ENCODE results near the gene TRIAP1.
"Not testable (repeated sequence)": the region's sequence is repeated elsewhere in the genome, so short reads cannot be mapped to it uniquely, and the experiment has no call there.

Gene TRIAP1

GRCh38 chr12:120460157-120460556, 14.0 kb upstream of the TRIAP1 start:
- TF ChIP-seq LEF1 (IDR thresholded peaks at IDR 0.05; ENCODE audit: borderline replicate concordance): no peak
- no peak for TF ChIP-seq ARNT (IDR thresholded peaks at IDR 0.05)
- TF ChIP-seq FOXM1 (IDR thresholded peaks at IDR 0.05; ENCODE audit: borderline replicate concordance): no peak
- no peak for TF ChIP-seq TARDBP (IDR thresholded peaks at IDR 0.05)
- TF ChIP-seq BHLHE40 (IDR thresholded peaks at IDR 0.05; ENCODE audit: borderline replicate concordance): no peak
- DNase-seq (ENCODE audit: extremely low spot score): no peak
- CTCF ChIA-PET: interaction anchor here (0.7 to 2.4 kb wide), 2 partner anchors 9 to 191 kb away, joined by 3 to 7 read pairs; no protein-coding TSS in a partner anchor
- POLR2A ChIA-PET: no interaction called here

GRCh38 chr12:120457133-120457532, 10.9 kb upstream of the TRIAP1 start:
- ChIA-PET POLR2A (interaction anchor here (1.3 to 2.2 kb wide), 2 partner anchors 11 to 34 kb away, joined by 3 to 6 read pairs; no protein-coding TSS in a partner anchor), CTCF (interaction anchor here (0.6 to 2.1 kb wide), 7 partner anchors 9 to 39 kb away, joined by 3 to 7 read pairs (median 4); partner anchors contain the start of gene SRSF9)
- DNase-seq (ENCODE audit: extremely low spot score): peak; percentile 27
- TF ChIP-seq ELF4 (IDR thresholded peaks at IDR 0.05) (no peak), CTBP1 (IDR thresholded peaks at IDR 0.05; ENCODE audit: borderline replicate concordance) (no peak), LEF1 (IDR thresholded peaks at IDR 0.05; ENCODE audit: borderline replicate concordance) (no peak), FOXA1 (IDR thresholded peaks at IDR 0.05) (no peak)

DNA sequence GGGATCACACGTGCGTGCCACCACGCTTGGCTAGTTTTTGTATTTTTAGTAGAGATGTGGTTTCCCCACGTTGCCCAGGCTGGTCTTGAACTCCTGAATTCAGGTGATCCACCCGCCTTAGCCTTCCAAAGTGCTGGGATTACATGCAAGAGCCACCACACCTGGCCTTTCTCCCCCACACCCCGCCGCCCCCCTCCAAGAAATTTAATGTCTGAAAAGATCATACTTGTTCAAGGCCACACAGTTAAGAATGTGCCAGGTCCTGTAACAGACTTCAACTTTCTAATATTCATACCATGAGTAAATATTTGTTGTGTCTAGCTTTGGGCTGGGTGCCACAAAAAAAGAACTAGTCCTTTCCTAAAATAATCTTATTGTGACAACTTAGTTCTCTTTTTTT, 9.1 kb upstream of the TRIAP1 start:
- no peak for DNase-seq (ENCODE audit: extremely low spot score)
- POLR2A ChIA-PET: no interaction called here
- CTCF ChIA-PET: no interaction called here
- TF ChIP-seq FOXK2 (IDR thresholded peaks at IDR 0.05) (no peak), CTBP1 (IDR thresholded peaks at IDR 0.05; ENCODE audit: borderline replicate concordance) (no peak), LEF1 (IDR thresholded peaks at IDR 0.05; ENCODE audit: borderline replicate concordance) (no peak), SUZ12 (IDR thresholded peaks at IDR 0.05) (no peak), SP1 (IDR thresholded peaks at IDR 0.05) (no peak), HDGF (IDR thresholded peaks at IDR 0.05; ENCODE audit: borderline replicate concordance) (no peak), FOXM1 (IDR thresholded peaks at IDR 0.05; ENCODE audit: borderline replicate concordance) (no peak), ZNF384 (IDR thresholded peaks at IDR 0.05) (no peak), NFRKB (IDR thresholded peaks at IDR 0.05) (no peak), FOXA1 (IDR thresholded peaks at IDR 0.05) (no peak), ARNT (IDR thresholded peaks at IDR 0.05) (no peak), L3MBTL2 (conservative IDR thresholded peaks at IDR 0.05) (no peak), PKNOX1 (IDR thresholded peaks at IDR 0.05) (no peak), ELF4 (IDR thresholded peaks at IDR 0.05) (no peak), TARDBP (IDR thresholded peaks at IDR 0.05) (no peak), BHLHE40 (IDR thresholded peaks at IDR 0.05; ENCODE audit: borderline replicate concordance) (no peak)

GRCh38 chr12:120453977-120454376, 7.8 kb upstream of the TRIAP1 start:
- CTCF ChIA-PET: interaction anchor here (1.4 kb wide), 1 partner anchor 12 kb away, joined by 5 read pairs; no protein-coding TSS in a partner anchor

DNA sequence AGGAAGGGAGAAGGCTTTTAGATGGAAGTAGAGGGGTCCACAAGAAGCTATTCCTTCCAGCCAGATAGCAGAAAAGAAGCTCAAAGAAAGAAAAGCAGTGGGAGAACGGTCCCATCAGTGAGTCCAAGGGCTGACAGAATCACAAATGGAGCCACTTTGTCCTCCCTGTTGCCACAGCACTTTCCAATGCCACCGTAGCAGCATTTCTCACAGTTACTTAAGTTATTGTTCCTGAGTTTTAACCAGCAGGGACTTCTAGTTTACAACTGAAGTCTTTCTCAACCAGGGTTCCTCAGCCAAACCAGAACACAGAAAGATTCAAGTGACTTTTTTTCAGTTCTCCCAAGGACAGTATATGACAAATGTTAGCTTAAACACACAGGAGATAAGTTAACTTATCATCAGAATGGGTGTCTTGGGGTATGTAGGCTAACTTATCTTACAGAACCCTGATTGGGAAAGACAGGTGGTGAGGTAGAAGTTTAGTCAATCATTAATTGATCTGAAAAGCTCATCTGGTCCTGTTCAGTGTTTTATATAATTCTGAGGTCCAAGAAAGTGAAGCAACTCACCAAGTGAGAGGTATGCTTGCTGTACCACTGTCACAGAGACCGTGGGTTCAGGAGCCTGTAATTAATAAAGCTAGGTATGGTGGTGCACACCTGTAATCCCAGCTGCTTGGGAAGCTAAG, 7.0 kb upstream of the TRIAP1 start:
- POLR2A ChIA-PET: no interaction called here
- CTCF ChIA-PET: interaction anchor here (0.7 to 1.4 kb wide), 2 partner anchors 13 to 180 kb away, joined by 4 to 5 read pairs; no protein-coding TSS in a partner anchor
- TF ChIP-seq ELF4 (IDR thresholded peaks at IDR 0.05) (no peak), PKNOX1 (IDR thresholded peaks at IDR 0.05) (no peak), SP1 (IDR thresholded peaks at IDR 0.05) (no peak), CTBP1 (IDR thresholded peaks at IDR 0.05; ENCODE audit: borderline replicate concordance) (no peak), TARDBP (IDR thresholded peaks at IDR 0.05) (no peak), ARNT (IDR thresholded peaks at IDR 0.05) (no peak), FOXM1 (IDR thresholded peaks at IDR 0.05; ENCODE audit: borderline replicate concordance) (no peak), LEF1 (IDR thresholded peaks at IDR 0.05; ENCODE audit: borderline replicate concordance) (no peak), SUZ12 (IDR thresholded peaks at IDR 0.05) (no peak), HDGF (IDR thresholded peaks at IDR 0.05; ENCODE audit: borderline replicate concordance) (no peak), ZNF384 (IDR thresholded peaks at IDR 0.05) (no peak), BHLHE40 (IDR thresholded peaks at IDR 0.05; ENCODE audit: borderline replicate concordance) (no peak), L3MBTL2 (conservative IDR thresholded peaks at IDR 0.05) (no peak), FOXA1 (IDR thresholded peaks at IDR 0.05) (no peak), FOXK2 (IDR thresholded peaks at IDR 0.05) (no peak), NFRKB (IDR thresholded peaks at IDR 0.05) (no peak)
- DNase-seq (ENCODE audit: extremely low spot score): no peak

More at GRCh38 chr12:120453977-120454376, 7.8 kb upstream of the TRIAP1 start:
- no peak for TF ChIP-seq FOXK2 (IDR thresholded peaks at IDR 0.05)
- TF ChIP-seq ARNT (IDR thresholded peaks at IDR 0.05): no peak
- TF ChIP-seq TARDBP (IDR thresholded peaks at IDR 0.05): no peak
- TF ChIP-seq BHLHE40 (IDR thresholded peaks at IDR 0.05; ENCODE audit: borderline replicate concordance): no peak
- no peak for TF ChIP-seq L3MBTL2 (conservative IDR thresholded peaks at IDR 0.05)
- TF ChIP-seq NFRKB (IDR thresholded peaks at IDR 0.05): no peak
- TF ChIP-seq SP1 (IDR thresholded peaks at IDR 0.05): no peak
- peak; percentile 53 for DNase-seq (ENCODE audit: extremely low spot score)
- POLR2A ChIA-PET: no interaction called here

DNA sequence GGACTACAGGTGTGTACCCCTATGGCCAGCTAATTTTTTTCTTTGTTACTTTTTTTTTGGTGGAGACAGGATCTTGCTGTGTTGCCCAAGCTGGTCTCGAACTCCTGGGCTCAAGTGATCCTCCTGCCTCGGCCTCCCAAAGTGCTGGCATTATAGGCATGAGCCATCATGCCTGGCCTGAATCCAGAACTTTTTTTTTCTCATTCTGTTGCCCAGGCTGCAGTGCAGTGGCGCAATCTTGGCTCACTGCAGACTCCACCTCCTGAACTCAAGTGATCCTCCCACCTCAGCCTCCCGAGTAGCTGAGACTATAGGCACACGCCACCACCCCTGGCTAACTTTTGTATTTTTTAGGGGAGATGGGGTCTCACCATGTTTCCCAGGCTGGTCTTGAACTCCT, 6.3 kb upstream of the TRIAP1 start:
- not testable (repeated sequence) for DNase-seq (ENCODE audit: extremely low spot score)
- POLR2A ChIA-PET: interaction anchor here (0.6 kb wide), 1 partner anchor 14 kb away, joined by 3 read pairs; no protein-coding TSS in a partner anchor
- CTCF ChIA-PET: interaction anchor here (0.7 kb wide), 1 partner anchor 181 kb away, joined by 4 read pairs; no protein-coding TSS in a partner anchor

DNA sequence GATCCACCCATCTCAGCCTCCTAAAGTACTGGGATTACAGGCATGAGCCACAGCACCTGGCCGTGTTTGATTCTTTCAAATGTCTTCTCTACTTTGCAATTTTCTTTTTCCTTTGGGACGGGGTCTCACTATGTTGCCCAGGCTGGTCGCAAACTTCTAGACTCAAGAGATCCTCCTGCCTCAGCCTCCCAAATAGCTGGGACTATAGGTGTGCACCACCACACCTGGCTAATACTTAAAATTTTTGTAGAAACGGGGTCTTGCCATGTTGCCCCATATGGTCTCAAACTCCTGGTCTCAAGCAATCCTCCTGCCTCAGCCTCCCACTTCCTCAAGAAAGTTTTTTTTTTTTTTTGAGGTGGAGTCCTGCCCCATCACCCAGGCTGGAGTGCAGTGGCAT, 1.8 kb upstream of the TRIAP1 start:
- DNase-seq (ENCODE audit: extremely low spot score): no peak
- TF ChIP-seq ARNT (IDR thresholded peaks at IDR 0.05) (no peak), ZNF384 (IDR thresholded peaks at IDR 0.05) (no peak), FOXM1 (IDR thresholded peaks at IDR 0.05; ENCODE audit: borderline replicate concordance) (no peak), NFRKB (IDR thresholded peaks at IDR 0.05) (no peak), LEF1 (IDR thresholded peaks at IDR 0.05; ENCODE audit: borderline replicate concordance) (no peak), FOXK2 (IDR thresholded peaks at IDR 0.05) (no peak), SP1 (IDR thresholded peaks at IDR 0.05) (no peak), BHLHE40 (IDR thresholded peaks at IDR 0.05; ENCODE audit: borderline replicate concordance) (no peak), FOXA1 (IDR thresholded peaks at IDR 0.05) (no peak), PKNOX1 (IDR thresholded peaks at IDR 0.05) (no peak), SUZ12 (IDR thresholded peaks at IDR 0.05) (no peak), ELF4 (IDR thresholded peaks at IDR 0.05) (no peak), TARDBP (IDR thresholded peaks at IDR 0.05) (no peak), CTBP1 (IDR thresholded peaks at IDR 0.05; ENCODE audit: borderline replicate concordance) (no peak), L3MBTL2 (conservative IDR thresholded peaks at IDR 0.05) (no peak), HDGF (IDR thresholded peaks at IDR 0.05; ENCODE audit: borderline replicate concordance) (no peak)
- CTCF ChIA-PET: interaction anchor here (0.6 kb wide), 1 partner anchor 81 kb away, joined by 3 read pairs; no protein-coding TSS in a partner anchor
- POLR2A ChIA-PET: interaction anchor here (1.3 kb wide), 1 partner anchor 247 kb away, joined by 3 read pairs; the partner anchor contains the start of gene RPLP0

DNA sequence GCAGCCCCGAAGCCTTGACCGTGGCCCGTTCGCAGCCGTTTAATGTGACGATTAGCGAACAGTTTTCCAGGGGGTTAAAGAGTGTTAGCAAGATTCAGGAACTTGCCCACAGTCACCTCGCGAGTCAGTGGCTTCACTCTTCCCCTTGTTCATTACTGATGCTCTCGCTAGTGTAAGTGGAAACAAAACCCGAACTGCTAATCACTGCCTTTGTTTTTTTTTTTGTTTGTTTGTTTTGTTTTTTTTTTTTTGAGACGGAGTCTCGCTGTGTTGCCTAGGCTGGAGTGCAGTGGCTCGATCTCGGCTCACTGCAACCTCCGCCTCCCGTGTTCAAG, 627 bp upstream of the TRIAP1 start:
- not testable (repeated sequence) for DNase-seq (ENCODE audit: extremely low spot score)
- POLR2A ChIA-PET: interaction anchor here (1.0 kb wide), 1 partner anchor 19 kb away, joined by 3 read pairs; no protein-coding TSS in a partner anchor
- CTCF ChIA-PET: interaction anchor here (0.9 kb wide), 1 partner anchor 79 kb away, joined by 3 read pairs; no protein-coding TSS in a partner anchor
